IPS-11a (cell line): Measurements from ENCODE around the gene TRIM75.
"Not testable (repeated sequence)": the region's sequence is repeated elsewhere in the genome, so short reads cannot be mapped to it uniquely, and the experiment has no call there.

Experiments used
- H3K4me3 ChIP-seq: one replicate; pipeline ENCODE4 v1.5.1; 2013; ENCODE audit warnings: low read depth, low read length, control low read depth

The TRIM75 gene

DNA sequence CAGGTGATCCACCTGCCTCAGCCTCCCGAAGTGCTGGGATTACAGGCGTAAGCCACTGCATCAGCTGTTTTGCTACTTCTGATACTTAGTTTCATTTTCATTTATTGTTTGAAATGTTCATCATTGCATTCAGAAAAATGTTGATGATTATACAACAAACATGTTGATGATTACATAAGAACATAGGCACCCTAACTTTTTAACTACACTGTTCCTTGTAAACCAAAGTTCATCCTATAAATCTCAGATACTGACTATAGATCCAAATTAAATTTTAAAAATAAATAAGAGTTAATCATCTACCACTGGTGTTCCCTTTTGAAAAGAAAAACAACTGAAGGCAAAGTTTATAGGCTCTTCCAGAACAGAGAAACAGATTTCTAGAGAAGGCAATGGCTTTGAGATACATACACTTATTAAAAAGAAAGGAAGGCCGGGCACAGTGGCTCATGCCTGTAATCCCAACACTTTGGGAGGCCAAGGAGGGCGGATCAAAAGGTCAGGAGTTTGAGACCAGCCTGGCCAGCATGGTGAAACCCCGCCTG, 23.4 kb downstream of the TRIM75 start:
- no peak overlapping the region for H3K4me3 ChIP-seq

- no peak overlapping the region for H3K4me3 ChIP-seq
Measured at GRCh38 chr4:165079476-165079875, 25.8 kb downstream of the TRIM75 start.

- H3K4me3 ChIP-seq, result not testable (repeated sequence)
Measured at GRCh38 chr4:165084787-165085186, 31.1 kb downstream of the TRIM75 start.

DNA sequence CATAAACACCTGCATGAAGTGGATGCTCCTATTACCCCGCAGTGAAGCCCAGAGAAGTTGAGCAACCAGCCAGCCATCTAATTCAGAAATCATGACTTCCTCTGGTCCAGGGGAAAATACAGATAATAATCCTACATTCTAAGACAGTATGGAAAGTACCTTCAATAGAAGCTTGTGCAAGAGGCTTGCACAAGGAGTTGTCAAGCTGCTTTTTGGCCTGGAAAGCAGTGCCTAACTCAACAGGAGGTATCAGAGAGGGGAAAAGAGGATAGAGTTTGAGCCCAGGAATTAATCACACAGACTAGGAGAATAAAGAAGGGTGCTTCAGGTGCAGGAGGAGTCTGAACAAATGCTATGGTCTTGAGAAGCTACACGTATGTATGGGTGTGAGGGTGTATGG, 32.3 kb downstream of the TRIM75 start:
- no peak overlapping the region for H3K4me3 ChIP-seq

GRCh38 chr4:165088366-165088765, 34.7 kb downstream of the TRIM75 start:
- no peak overlapping the region for H3K4me3 ChIP-seq

DNA sequence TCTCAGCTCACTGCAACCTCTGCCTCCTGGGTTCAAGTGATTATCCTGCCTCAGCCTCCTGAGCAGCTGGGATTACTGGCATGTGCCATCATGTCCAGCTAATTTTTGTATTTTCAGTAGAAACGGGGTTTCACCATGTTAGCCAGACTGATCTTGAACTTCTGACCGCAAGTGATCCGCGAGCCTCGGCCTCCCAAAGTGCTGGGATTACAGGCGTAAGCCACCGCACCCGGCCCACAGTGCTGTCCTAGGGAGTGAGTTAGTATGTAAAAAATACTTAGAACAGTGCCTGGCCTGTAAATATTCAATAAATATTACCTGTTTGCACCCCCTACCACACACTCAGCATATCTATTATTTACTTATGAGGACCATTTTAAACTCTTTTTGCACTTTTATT, 38.5 kb downstream of the TRIM75 start:
- H3K4me3 ChIP-seq, result not testable (repeated sequence)

- H3K4me3 ChIP-seq, result no peak overlapping the region
Measured at GRCh38 chr4:165094873-165095272, 41.2 kb downstream of the TRIM75 start.

DNA sequence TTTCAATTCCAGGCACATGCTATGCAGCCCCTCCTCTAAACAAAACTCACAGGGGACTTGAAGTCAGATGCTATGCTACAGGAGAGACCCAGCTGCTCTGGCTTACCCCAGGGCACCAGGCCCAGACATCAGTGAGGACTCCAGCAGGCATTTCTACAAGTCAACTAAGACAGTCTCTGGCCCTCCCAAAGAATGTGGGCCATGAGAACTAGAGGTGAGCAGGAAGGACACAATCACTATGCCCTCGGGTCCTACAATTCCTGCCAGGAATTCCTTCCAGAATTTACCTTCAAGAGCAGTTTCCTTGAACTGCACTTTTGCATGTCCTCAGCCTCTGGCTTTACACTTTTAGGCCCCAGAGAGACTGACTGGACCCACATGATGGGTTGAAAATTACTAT, 41.6 kb downstream of the TRIM75 start:
- no peak overlapping the region for H3K4me3 ChIP-seq

GRCh38 chr4:165096776-165097175, 43.1 kb downstream of the TRIM75 start:
- no peak overlapping the region for H3K4me3 ChIP-seq

GRCh38 chr4:165101641-165102040, 48.0 kb downstream of the TRIM75 start:
- no peak overlapping the region for H3K4me3 ChIP-seq

DNA sequence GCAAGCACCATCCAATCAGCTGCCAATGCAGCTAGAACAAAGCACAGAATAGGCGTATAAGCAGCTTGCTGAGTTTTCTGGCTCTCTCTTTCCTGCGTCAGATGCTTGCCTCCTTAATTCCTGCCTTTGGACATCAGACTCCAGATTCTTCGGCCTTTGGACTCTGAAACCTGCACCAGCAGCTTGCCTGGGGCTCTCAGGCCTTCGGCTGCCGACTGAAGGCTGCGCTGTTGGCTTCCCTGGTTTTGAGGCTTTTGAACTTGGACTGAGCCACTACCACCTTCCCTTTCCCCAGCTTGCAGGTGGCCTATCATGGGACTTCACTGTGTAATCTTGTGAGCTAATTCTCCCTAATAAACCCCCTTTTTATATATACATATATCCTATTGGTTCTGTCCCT, 52.9 kb downstream of the TRIM75 start:
- no peak overlapping the region for H3K4me3 ChIP-seq
